Measurements from ENCODE around the gene MORC2.

- TF ChIP-seq POLR2A (IDR thresholded peaks at IDR 0.05): no peak
- TF ChIP-seq CTCF (IDR thresholded peaks at IDR 0.05): no peak
Measured at GRCh38 chr22:30985561-30986208, 17.1 kb upstream of the MORC2 start.

Measured in breast epithelium (tissue), 3 donors.